AG04450 (cell line): Measurements from ENCODE around the gene HOXA4. TPM values are rescaled to one million over a fixed set of nuclear protein-coding genes. Genes with fewer than 3 reads are reported as not detected.

Experiments used
- CTCF ChIA-PET: fragments of 300-600, 350-600 bp; formaldehyde crosslinking; extraction: SDS; loops from one replicate; lab custom pipeline; 2022; ENCODE audit warnings: antibody characterized with exemption, inconsistent platforms; lab: Charles Lee
- POLR2A ChIA-PET: fragments of 350-600 bp; formaldehyde crosslinking; extraction: SDS; loops from one replicate; lab custom pipeline; 2021; ENCODE audit warnings: antibody characterized with exemption, inconsistent platforms; lab: Yijun Ruan, JAX
- DNase-seq: peaks from one replicate; pipeline ENCODE4 v3.0.0-alpha.2; 2011; ENCODE audit warnings: low read depth, low spot score
- H3K27ac ChIP-seq: one replicate; pipeline ENCODE4 v1.5.1; 2012; ENCODE audit warnings: low read depth, low read length, control low read depth
- H3K27me3 ChIP-seq: one replicate; pipeline ENCODE4 v1.6.0; 2012; ENCODE audit warnings: low read length; ENCODE audit not compliant: control insufficient read depth, insufficient read depth
- H3K4me3 ChIP-seq: 2 replicates; pipeline ENCODE4 v1.5.1; 2011; ENCODE audit warnings: mild to moderate bottlenecking, low read depth, low read length, control low read depth
- H3K9me3 ChIP-seq: 2 replicates; pipeline ENCODE4 v1.5.1; 2012; ENCODE audit warnings: low read length; ENCODE audit not compliant: control insufficient read depth, insufficient read depth
- polyA plus RNA-seq: library from polyadenylated mRNA; depleted of rRNA; stranded (reverse); fragments of >200 nt; gene quantifications from 2 replicates; pipeline ENCODE4 v1.2.3, GENCODE V29; 2011
- TF ChIP-seq, protein P1 (sequence below): IDR thresholded peaks from 2 replicates; pipeline ENCODE4 v1.5.1; 2011; ENCODE audit warnings: low read depth, low read length, control low read depth, inconsistent platforms

The HOXA4 gene
- polyA plus RNA-seq, 1 experiment, result 5.8 TPM

DNA sequence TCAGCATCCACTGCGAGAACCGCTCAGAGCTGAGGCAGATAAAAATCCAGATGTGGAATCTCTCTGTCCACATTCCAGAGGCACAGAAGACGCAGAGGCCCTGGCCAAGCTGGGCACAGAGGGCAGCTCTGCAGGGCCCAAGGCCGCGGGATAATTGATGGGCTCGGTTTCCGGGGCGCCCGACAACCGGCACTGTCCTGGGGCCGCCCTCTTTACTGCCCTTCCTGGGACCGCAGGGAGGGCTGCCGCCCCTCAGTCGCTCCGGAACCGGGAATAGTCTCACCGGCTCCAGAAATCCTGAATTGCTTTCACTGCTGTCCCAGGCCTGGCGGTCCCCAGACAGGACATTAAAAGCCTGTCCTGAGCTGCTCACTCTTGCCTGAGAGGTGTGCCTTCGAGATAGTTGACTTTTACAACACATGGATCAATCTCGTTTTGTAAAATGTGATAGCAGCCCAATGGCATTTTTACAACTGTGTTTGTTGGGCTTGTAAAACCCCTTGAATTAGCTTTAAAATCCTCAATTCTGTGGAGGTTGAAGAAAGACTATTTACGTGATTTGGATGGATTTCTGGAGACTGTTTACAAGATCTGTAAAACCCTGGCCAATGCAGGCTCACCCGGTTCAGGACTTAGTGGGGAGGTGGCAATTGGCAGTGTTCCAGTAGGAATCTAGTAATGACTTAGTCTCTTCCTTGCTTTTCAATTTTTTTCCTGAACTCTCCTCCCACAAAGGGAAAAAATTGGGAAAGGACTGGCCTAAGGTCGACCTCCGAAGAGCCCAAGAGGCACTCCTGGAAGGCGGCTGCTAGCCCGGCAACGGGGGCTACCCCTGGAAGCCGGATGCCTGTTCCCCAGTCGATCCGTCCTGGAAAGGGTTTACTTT is 18.4 kb upstream of the HOXA4 start:
- Histone ChIP-seq H3K27ac (peak overlapping the region; percentile 90), H3K9me3 (peaks cover 2% of the 10 kb centered on the region; the same call in 1 of the 2 replicates), H3K4me3 (peak overlapping the region; percentile 73), H3K27me3 (no peaks in the 10 kb centered on the region)
- POLR2A ChIA-PET, result interaction anchor here (0.6 to 1.0 kb wide), 2 partner anchors 10 to 14 kb away, joined by 3 read pairs; no protein-coding TSS in a partner anchor
- TF ChIP-seq, protein P1, sequence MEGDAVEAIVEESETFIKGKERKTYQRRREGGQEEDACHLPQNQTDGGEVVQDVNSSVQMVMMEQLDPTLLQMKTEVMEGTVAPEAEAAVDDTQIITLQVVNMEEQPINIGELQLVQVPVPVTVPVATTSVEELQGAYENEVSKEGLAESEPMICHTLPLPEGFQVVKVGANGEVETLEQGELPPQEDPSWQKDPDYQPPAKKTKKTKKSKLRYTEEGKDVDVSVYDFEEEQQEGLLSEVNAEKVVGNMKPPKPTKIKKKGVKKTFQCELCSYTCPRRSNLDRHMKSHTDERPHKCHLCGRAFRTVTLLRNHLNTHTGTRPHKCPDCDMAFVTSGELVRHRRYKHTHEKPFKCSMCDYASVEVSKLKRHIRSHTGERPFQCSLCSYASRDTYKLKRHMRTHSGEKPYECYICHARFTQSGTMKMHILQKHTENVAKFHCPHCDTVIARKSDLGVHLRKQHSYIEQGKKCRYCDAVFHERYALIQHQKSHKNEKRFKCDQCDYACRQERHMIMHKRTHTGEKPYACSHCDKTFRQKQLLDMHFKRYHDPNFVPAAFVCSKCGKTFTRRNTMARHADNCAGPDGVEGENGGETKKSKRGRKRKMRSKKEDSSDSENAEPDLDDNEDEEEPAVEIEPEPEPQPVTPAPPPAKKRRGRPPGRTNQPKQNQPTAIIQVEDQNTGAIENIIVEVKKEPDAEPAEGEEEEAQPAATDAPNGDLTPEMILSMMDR, result no peak
- CTCF ChIA-PET, result interaction anchor here (0.6 to 5.6 kb wide), 13 partner anchors 8 to 1921 kb away, joined by 3 to 24 read pairs (median 6); partner anchors contain the start of genes HOXA7 and NPVF
- no peak for DNase-seq

DNA sequence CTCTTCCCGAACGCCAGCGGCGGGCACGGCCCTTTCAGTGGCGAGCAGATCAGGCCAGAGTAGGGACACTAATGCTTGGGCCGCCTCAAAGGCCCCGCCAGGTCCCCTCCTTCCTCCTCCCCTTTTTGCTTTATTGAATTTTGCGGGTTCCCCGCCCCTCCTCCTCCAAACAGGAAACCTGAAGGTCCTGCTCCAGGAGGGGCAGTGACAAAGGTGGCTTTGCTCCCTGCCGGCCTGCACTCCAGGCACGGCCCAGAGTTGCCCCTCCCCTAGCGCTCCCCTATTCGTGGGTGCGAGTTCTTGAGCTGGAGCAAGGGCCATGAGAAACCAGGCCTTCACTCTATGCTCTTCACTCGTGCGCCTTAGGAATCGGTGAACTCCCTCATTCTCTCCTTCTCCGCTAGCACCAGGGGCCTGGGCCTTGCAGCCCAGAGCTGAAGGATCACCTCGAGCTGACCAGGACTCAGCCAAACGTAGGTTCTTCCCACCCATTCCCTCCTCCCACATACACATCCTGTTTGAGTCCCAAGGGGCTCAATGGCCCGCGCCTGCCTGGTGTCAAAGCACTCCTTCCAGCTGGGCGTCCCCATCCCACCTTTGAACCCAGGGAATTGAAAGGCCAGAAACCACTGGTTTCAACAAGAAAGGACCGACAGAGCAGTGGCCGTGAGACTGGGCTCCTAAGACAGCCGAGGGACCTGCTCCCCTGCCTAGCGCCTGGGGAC is 17.6 kb upstream of the HOXA4 start:
- H3K27ac ChIP-seq, result peak overlapping the region; percentile 90
- POLR2A ChIA-PET, result interaction anchor here (1.0 kb wide), 1 partner anchor 9 kb away, joined by 3 read pairs; no protein-coding TSS in a partner anchor
- no peak for DNase-seq

DNA sequence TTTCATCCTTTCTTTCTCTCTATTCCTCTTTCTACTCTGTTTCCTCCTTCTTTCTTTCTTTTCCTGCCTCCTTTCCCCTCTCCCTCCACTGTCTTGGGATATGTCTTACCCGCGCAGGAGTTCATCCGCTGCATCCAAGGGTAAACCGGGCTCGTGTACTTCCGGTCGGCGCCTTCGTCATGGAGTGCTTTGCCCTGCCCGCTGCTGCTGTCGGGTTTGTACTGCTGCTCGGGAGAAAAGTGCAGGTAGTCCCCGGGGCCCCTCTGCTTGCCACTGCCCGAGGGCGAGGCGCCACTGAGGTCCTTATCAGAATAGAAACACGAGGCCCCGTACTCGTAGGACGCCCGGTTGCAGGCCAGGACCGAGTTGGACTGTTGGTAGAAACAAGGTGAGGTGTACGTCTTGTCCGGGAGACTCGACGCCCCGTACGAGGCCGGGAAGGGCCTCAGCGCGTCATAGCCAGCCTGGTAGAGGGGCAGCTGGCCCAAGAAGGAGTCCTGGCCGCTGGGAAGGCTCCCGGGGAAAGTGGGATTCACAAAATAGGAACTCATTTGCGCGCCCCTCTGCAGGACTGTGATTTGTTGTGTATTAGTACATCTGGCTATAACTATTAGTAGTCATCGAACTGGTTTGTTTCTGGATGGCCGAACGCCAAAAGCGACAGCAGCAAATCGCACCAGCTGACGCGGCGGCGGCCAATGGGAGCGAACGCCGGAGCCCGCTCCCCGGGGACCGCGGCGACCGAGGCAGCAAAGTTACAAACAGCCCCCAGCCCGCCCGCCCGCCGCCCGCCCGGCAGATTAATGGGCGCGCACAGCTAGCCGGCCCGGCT is 16.9 kb upstream of the HOXA4 start, which contains the start of gene HOXA6:
Gene HOXA6 (minus strand): TSS at position 576 of the 832 bp plus-strand sequence. CDS start 25 bp downstream, at position 551.
- TF ChIP-seq, protein P1, result no peak
- CTCF ChIA-PET, result interaction anchor here (0.6 to 5.6 kb wide), 6 partner anchors 9 to 778 kb away, joined by 3 to 24 read pairs (median 6); partner anchors contain the start of gene HOXA7
- H3K9me3 ChIP-seq, result peaks cover 2% of the 10 kb centered on the region; the same call in 1 of the 2 replicates
- peak within 1 kb of the TSS; percentile 73 for H3K4me3 ChIP-seq
- DNase-seq, result no peak
- POLR2A ChIA-PET, result interaction anchor here (1.0 kb wide), 1 partner anchor 8 kb away, joined by 3 read pairs; no protein-coding TSS in a partner anchor
- H3K27me3 ChIP-seq, result no peaks in the 10 kb centered on the region
- peak within 1 kb of the TSS; percentile 90 for H3K27ac ChIP-seq

More for the DNA sequence above, 17.6 kb upstream of the HOXA4 start:
- TF ChIP-seq, protein P1, result no peak
- no peaks in the 10 kb centered on the region for H3K27me3 ChIP-seq
- CTCF ChIA-PET, result interaction anchor here (0.6 to 5.6 kb wide), 7 partner anchors 9 to 779 kb away, joined by 3 to 24 read pairs (median 8); partner anchors contain the start of gene HOXA7
- H3K4me3 ChIP-seq, result peak overlapping the region; percentile 73
- H3K9me3 ChIP-seq, result peaks cover 2% of the 10 kb centered on the region; the same call in 1 of the 2 replicates

DNA sequence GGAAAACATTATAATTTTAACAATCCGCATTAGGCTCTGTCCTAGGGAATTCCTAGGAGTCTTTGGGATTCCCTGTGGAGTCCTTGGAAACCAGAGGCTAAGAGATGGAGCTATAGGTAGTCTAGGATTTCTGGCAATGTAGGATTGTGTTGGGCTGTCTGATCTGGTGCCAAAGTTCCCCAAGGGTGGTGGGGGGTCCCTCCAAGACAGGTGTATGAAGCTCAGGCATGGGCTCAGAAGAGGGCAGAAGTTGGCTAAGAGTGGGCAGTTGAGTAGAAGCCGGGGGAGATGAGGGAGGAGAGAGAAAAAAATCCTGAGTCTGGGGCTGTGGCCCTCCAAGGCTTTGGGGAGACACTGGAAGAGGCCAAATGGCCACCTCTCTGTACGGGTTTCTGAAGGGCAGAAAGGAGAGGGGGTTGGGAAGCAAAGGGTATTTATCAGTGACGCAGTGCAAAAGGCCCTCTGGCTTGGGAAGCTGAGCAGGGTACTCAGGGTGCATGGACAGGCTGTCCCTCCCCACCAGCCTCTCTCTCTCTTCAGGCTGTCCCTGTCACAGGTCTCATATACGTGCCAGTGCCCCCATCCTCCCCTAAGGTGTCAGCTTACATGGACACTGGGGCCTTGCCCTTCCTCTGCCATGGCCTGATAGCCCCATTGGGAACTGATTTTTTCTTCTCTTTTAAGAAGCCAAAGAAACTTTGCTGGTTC is 16.1 kb upstream of the HOXA4 start:
- peak overlapping the region; percentile 90 for H3K27ac ChIP-seq
- DNase-seq, result no peak
- POLR2A ChIA-PET, result no interaction called here

More for the DNA sequence above, 16.1 kb upstream of the HOXA4 start:
- CTCF ChIA-PET, result interaction anchor here (0.6 to 7.8 kb wide), 3 partner anchors 292 to 777 kb away, joined by 4 to 93 read pairs (median 24); no protein-coding TSS in a partner anchor
- Histone ChIP-seq H3K9me3 (no peaks in the 10 kb centered on the region; the same call in 1 of the 2 replicates), H3K27me3 (no peaks in the 10 kb centered on the region), H3K4me3 (peak overlapping the region; percentile 73)
- TF ChIP-seq, protein P1, result no peak
